ENCODE results near the gene FHL2. TPM values are rescaled to one million over a fixed set of nuclear protein-coding genes. Genes with fewer than 3 reads are reported as not detected.

Gene FHL2
- total RNA-seq, 1 donor from 2014 or later: 18.5 TPM

DNA sequence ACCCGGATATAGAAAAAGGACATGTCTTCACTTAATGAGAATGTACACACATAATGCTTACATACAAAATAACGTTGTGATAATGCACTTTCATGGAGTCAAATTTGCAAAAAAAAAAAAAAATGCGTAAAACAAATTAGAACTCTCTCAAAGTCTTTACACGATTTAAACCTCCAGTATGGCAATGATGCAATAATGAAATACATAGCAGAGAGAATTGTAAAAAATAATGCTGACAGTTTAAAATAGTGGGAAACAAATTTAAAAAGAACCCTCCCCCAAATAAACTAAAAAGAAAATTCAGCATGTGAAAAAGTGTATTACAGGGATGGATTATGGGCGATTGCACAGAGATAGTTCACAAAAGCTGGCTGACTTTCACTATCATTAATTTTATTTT is 46.6 kb upstream of the FHL2 start:
- no peak overlapping the region for H3K4me3 Mint-ChIP-seq (ENCODE audit: unreplicated experiment)
- H3K4me1 Mint-ChIP-seq (ENCODE audit: unreplicated experiment): no peaks in the 10 kb centered on the region
- H3K27ac Mint-ChIP-seq (ENCODE audit: unreplicated experiment): no peak overlapping the region
- no peaks in the 10 kb centered on the region for H3K9me3 Mint-ChIP-seq (ENCODE audit: unreplicated experiment)
- no peaks in the 10 kb centered on the region for H3K36me3 Mint-ChIP-seq (ENCODE audit: low read depth, unreplicated experiment)
- no peaks in the 10 kb centered on the region for H3K27me3 Mint-ChIP-seq (ENCODE audit: unreplicated experiment)
- TF ChIP-seq, protein P1, sequence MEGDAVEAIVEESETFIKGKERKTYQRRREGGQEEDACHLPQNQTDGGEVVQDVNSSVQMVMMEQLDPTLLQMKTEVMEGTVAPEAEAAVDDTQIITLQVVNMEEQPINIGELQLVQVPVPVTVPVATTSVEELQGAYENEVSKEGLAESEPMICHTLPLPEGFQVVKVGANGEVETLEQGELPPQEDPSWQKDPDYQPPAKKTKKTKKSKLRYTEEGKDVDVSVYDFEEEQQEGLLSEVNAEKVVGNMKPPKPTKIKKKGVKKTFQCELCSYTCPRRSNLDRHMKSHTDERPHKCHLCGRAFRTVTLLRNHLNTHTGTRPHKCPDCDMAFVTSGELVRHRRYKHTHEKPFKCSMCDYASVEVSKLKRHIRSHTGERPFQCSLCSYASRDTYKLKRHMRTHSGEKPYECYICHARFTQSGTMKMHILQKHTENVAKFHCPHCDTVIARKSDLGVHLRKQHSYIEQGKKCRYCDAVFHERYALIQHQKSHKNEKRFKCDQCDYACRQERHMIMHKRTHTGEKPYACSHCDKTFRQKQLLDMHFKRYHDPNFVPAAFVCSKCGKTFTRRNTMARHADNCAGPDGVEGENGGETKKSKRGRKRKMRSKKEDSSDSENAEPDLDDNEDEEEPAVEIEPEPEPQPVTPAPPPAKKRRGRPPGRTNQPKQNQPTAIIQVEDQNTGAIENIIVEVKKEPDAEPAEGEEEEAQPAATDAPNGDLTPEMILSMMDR (IDR thresholded peaks at IDR 0.05; ENCODE audit: unreplicated experiment): no peak
- DNase-seq (ENCODE audit: low spot score): no peak

DNA sequence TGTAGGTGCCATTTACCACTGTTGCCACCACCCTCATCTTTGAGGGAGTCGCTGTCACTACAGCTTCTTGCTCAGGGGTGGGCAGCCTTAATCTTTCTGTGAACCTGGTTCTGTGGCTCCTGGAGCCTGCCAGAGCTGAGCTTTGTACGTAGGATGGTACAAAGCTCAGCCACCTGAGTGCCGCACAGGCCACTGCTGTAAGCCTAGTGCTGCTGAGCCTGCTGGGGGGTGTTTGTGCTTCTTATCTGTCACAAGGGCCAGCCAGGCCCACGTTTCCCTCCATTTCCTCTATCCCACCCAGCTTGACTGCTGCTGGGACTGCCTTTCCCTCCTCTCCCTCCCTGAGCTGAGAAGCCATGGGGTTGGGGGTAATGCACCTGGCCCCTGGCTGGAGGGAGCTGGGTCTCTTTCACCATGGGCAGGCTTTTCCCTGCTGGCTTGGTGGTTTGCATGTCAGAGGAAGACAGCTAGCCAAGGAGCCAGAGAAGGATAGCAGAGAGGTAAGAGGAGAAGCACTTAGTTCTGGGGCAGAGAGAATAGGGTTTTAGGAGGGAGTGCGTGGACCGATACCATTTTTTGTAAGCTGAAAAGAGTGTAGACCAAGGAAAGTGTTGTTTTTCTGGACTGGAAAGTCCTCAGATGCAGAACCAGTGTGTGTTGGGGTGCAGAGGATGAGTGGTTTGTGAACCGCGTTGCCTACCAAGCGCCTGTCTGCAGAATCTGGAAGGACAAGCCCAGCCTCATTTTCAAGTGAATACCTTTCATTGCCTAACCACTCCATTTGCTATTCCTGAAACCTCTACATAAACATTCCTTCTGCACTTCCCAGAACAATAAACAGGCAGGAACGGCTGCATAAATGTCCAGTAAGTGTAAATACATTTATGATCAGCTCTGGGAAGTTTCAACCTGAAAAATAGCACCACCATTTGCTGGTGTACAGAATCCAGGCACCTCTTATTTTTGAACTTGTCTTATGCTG is 45.1 kb upstream of the FHL2 start:
- H3K36me3 Mint-ChIP-seq (ENCODE audit: low read depth, unreplicated experiment): no peaks in the 10 kb centered on the region
- no peaks in the 10 kb centered on the region for H3K4me1 Mint-ChIP-seq (ENCODE audit: unreplicated experiment)
- H3K9me3 Mint-ChIP-seq (ENCODE audit: unreplicated experiment): no peaks in the 10 kb centered on the region
- no peak overlapping the region for H3K4me3 Mint-ChIP-seq (ENCODE audit: unreplicated experiment)
- no peaks in the 10 kb centered on the region for H3K27me3 Mint-ChIP-seq (ENCODE audit: unreplicated experiment)
- no peak for DNase-seq (ENCODE audit: low spot score)
- H3K27ac Mint-ChIP-seq (ENCODE audit: unreplicated experiment): no peak overlapping the region
- TF ChIP-seq, protein P1 (IDR thresholded peaks at IDR 0.05; ENCODE audit: unreplicated experiment): no peak

DNA sequence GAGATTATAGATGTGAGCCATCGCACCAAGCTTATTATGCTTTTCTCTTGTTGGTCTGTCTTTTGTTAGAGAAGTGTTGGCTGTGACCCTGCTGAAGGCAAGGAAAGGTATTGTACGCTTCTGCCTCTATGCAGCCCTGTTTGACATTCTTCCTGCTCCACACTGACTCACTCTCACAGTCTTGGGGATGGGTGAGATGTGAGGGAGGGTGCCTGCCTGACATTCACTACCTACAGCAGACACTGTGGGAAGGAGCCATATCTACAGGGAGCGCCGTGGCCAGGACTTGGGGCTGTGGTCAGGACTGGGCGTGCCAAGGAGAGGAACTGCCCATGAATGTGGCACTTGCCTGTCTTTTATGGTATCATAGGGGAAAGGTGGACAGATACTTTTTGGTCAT is 43.9 kb upstream of the FHL2 start:
- no peaks in the 10 kb centered on the region for H3K36me3 Mint-ChIP-seq (ENCODE audit: low read depth, unreplicated experiment)
- DNase-seq (ENCODE audit: low spot score): no peak
- H3K4me3 Mint-ChIP-seq (ENCODE audit: unreplicated experiment): no peak overlapping the region
- no peaks in the 10 kb centered on the region for H3K27me3 Mint-ChIP-seq (ENCODE audit: unreplicated experiment)
- H3K9me3 Mint-ChIP-seq (ENCODE audit: unreplicated experiment): no peaks in the 10 kb centered on the region
- H3K4me1 Mint-ChIP-seq (ENCODE audit: unreplicated experiment): no peaks in the 10 kb centered on the region
- TF ChIP-seq, protein P1 (IDR thresholded peaks at IDR 0.05; ENCODE audit: unreplicated experiment): no peak
- H3K27ac Mint-ChIP-seq (ENCODE audit: unreplicated experiment): no peak overlapping the region

DNA sequence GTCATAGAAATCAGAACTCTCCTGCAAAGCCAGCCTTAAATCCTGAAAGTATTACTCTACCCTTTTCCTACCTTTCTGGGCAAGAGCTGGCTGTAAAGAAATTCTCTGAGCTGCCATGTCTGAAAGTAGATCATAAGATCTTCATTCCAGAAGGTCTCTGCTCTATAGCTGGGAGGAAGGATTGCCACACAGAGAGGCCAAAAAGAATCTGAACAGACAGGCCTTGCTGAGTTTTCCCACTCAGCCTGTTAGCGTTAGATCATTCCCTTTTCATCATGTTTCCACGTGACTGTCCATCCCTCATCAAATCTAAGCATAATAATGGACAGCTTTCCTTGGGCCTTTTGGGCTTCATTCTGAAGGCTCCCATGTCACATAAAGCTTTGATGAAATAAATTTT is 43.2 kb upstream of the FHL2 start:
- H3K4me1 Mint-ChIP-seq (ENCODE audit: unreplicated experiment): no peaks in the 10 kb centered on the region

More for the DNA sequence above, 43.2 kb upstream of the FHL2 start:
- TF ChIP-seq, protein P1 (IDR thresholded peaks at IDR 0.05; ENCODE audit: unreplicated experiment): no peak
- Mint-ChIP-seq H3K4me3 (ENCODE audit: unreplicated experiment) (no peak overlapping the region), H3K9me3 (ENCODE audit: unreplicated experiment) (no peaks in the 10 kb centered on the region), H3K27ac (ENCODE audit: unreplicated experiment) (no peak overlapping the region), H3K36me3 (ENCODE audit: low read depth, unreplicated experiment) (no peaks in the 10 kb centered on the region), H3K27me3 (ENCODE audit: unreplicated experiment) (no peaks in the 10 kb centered on the region)
- no peak for DNase-seq (ENCODE audit: low spot score)
